Measurements from ENCODE around the gene VASH1.

The VASH1 gene

GRCh38 chr14:76808011-76808410 lies 46.7 kb downstream of the VASH1 start:
- no peak overlapping the region for H3K27ac ChIP-seq
- no peak for TF ChIP-seq ZFX (IDR thresholded peaks at IDR 0.05)
- TF ChIP-seq, protein P1, sequence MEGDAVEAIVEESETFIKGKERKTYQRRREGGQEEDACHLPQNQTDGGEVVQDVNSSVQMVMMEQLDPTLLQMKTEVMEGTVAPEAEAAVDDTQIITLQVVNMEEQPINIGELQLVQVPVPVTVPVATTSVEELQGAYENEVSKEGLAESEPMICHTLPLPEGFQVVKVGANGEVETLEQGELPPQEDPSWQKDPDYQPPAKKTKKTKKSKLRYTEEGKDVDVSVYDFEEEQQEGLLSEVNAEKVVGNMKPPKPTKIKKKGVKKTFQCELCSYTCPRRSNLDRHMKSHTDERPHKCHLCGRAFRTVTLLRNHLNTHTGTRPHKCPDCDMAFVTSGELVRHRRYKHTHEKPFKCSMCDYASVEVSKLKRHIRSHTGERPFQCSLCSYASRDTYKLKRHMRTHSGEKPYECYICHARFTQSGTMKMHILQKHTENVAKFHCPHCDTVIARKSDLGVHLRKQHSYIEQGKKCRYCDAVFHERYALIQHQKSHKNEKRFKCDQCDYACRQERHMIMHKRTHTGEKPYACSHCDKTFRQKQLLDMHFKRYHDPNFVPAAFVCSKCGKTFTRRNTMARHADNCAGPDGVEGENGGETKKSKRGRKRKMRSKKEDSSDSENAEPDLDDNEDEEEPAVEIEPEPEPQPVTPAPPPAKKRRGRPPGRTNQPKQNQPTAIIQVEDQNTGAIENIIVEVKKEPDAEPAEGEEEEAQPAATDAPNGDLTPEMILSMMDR (conservative IDR thresholded peaks at IDR 0.05) = no peak

- H3K27ac ChIP-seq = no peak overlapping the region
- TF ChIP-seq, protein P1 (conservative IDR thresholded peaks at IDR 0.05) = no peak
- no peak for TF ChIP-seq ZFX (IDR thresholded peaks at IDR 0.05)
Measured at GRCh38 chr14:76808990-76809389, 47.7 kb downstream of the VASH1 start.

DNA sequence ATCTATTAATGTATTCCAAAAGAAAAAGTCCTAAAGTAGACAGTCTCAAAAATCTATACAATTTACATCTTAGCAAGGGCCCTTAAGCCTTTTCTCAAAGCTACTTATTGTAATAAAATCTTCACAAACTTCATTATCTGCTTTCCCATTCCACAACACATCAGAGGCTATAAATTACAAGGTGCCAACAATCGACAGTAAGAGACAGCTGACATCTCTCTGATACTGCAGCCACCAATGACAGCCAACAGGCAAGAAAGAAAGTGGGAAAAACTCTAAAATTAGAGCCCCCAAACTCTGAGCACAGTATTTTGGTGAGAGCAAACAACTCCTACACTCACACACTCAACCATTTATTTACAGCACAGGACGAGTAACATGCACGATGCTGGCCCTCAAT lies 49.3 kb downstream of the VASH1 start:
- H3K27ac ChIP-seq = no peak overlapping the region; the same call in 1 of the 2 replicates
- no peak for TF ChIP-seq ZFX (IDR thresholded peaks at IDR 0.05)
- TF ChIP-seq, protein P1 (conservative IDR thresholded peaks at IDR 0.05) = no peak

DNA sequence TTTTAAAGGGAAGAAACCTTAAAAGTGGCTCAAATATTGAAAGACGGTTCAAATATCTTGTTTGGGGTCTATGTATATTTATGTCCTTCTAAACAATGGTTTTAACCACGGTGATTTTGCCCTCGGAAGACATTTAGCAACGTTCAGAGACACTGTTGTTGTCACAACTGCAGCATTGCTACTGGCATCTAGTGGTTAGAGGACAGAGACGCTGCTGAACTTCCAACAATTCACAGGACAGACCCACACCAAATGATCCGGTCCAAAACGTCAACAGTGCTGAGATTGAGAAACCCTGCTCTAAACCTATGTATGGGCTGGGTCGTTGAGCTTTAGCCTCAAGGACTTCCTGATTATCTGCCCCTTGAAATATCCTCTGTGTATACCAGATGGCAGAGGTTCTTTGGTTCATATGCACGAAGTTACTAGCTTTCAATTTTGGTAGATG lies 49.7 kb downstream of the VASH1 start:
- H3K27ac ChIP-seq = no peak overlapping the region; the same call in 1 of the 2 replicates

DNA sequence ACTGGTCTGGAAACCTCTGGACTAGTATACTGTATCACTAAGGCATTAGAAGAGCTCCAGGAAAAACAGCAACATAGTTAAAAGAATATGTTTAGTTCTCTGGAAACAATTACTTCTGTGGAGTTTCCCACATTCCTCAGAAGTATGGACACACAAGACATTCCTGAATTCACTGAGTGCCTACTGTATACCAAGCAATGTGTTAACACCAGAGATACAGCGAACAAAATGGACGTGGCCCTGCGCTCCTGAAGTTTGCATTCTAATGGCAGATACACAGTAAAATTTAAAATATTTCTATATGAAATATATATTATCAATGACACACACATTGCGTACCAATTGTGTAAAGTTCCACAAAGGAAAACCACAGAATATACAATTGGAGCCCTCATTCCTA lies 50.3 kb downstream of the VASH1 start:
- peak overlapping the region; percentile 92 for H3K27ac ChIP-seq
- TF ChIP-seq ZFX (IDR thresholded peaks at IDR 0.05) = no peak
- TF ChIP-seq, protein P1 (conservative IDR thresholded peaks at IDR 0.05) = no peak

More for the DNA sequence above, 49.7 kb downstream of the VASH1 start:
- no peak for TF ChIP-seq ZFX (IDR thresholded peaks at IDR 0.05)
- TF ChIP-seq, protein P1 (conservative IDR thresholded peaks at IDR 0.05) = peak; percentile 79

DNA sequence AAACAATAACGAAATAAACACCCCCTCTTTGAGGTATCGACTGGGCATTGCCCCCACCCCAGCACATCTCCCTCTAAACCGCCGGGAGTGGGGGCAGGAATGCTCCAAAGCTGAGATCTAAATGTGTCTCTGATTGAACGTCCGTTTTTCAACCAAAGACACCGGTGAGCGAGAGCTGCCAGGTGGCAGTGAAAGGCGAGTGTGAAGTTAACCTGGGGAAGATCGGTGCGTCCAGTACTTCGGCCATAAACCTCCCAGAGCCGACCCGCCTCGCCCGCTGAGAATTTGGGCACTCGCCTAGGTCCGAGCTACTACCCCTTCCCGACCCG lies 50.8 kb downstream of the VASH1 start:
- TF ChIP-seq, protein P1 (conservative IDR thresholded peaks at IDR 0.05) = no peak
- TF ChIP-seq ZFX (IDR thresholded peaks at IDR 0.05) = no peak
- H3K27ac ChIP-seq = peak overlapping the region; percentile 92

DNA sequence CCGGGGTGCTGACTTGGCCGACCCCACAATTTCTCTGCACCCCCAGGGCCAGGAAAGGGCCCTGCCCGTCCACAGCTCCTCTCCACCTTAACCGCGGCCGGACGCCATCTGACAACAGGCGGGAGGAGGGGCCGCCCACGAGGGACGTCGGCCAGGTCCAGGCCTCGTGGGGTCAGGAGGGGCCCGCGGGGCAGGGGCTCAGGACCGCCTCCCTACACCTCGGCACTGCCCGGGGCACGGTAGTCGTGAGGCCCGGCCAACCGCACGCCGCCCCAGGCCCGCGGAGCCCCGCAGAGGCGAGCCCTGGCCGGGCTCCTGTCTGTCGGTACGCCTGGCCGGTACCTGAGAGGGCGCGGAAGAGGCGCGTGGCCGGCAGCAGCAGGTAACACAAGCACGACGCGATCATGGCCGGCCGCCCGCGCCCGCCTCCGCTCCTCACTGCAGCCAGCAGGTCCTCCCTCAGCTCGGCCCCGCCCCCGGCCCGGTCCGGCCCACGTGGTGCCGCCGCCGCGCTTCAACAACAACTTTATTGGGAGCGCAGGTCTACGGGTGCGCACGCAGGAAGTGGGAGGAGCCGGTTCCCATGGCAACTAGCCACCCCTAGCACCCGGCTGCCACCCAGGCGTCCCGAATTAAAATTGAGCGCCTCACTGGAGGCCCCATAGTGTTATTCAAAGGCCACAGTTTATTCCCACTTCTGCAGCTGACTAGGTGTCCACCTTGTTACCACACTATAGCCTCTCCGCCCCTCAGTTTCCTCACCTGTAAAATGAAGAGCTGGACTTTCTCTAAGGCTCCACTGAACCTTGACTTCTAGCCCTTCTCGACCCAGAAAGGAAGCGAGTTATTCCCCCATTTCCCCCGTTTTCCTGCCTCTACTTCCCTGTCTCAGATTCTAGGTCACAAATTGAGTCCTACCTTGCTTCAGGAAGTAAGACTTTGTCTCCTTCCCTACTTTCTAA lies 51.4 kb downstream of the VASH1 start, which contains the start of gene ANGEL1:
Gene ANGEL1, minus strand, starts transcription at position 461 of the 962 bp plus-strand sequence. Its CDS starts 55 bp downstream, at position 406.
- peak within 1 kb of the TSS; percentile 92 for H3K27ac ChIP-seq

More for the DNA sequence above, 51.4 kb downstream of the VASH1 start, which contains the start of gene ANGEL1:
- TF ChIP-seq, protein P1 (conservative IDR thresholded peaks at IDR 0.05) = no peak
- peak; percentile 90 for TF ChIP-seq ZFX (IDR thresholded peaks at IDR 0.05)
